ENCODE measurements around the gene MIS12. TPM values are rescaled to one million over a fixed set of nuclear protein-coding genes. Genes with fewer than 3 reads are reported as not detected.

MIS12 gene
- total and polyA plus RNA-seq, 2 of the 13 experiments (the other 11 are each of a cell fraction or from before 2014, with no cell fraction given), result 13.4 to 28.0 TPM

DNA sequence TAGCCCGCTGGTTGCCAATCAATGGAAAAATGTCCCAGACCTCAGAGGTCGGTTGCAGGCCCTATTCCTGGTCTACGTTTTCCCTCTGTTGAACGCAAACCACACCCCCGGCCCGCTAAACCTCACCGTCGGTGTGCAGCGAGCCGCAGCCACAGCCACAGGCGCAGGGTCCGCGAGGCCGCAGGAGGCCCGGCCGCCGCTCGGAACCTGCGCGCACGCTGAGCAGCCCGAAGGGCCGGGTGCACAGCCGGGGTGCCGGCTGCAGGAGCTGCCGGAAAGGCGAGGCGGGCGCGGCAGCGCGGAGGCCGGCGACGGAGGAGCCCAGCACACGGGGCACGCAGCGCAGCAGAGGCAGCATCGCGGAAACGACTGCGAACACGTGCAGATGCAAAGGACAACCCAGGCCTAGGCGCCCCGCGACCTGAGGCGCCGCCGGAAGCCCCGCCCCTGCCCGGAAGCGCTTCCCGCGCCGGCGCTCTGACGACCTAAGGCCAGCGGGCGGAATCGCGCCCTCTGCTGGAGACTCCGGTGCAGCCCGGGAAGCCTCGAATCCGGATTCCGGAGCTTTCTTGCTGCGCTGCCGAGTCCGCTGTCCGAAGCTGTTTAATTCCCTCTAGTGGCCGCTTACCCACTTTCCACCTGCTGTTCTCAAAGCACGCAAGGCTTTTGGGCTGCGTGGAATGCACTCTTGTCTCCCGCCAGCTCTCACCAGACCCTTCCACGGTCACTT lies 47.5 kb upstream of the MIS12 start, which contains the start of gene C1QBP (continued):
- TF ChIP-seq, protein P1, sequence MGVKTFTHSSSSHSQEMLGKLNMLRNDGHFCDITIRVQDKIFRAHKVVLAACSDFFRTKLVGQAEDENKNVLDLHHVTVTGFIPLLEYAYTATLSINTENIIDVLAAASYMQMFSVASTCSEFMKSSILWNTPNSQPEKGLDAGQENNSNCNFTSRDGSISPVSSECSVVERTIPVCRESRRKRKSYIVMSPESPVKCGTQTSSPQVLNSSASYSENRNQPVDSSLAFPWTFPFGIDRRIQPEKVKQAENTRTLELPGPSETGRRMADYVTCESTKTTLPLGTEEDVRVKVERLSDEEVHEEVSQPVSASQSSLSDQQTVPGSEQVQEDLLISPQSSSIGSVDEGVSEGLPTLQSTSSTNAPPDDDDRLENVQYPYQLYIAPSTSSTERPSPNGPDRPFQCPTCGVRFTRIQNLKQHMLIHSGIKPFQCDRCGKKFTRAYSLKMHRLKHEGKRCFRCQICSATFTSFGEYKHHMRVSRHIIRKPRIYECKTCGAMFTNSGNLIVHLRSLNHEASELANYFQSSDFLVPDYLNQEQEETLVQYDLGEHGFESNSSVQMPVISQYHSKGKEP (CRISPR knock-in tag; IDR thresholded peaks at IDR 0.05), result no peak
- TF ChIP-seq ZNF138 (CRISPR knock-in tag; IDR thresholded peaks at IDR 0.05; ENCODE audit: low read depth) (peak; percentile 74; the same call in 1 of the 2 replicates), MAFF (IDR thresholded peaks at IDR 0.05; ENCODE audit: low read depth, low read length) (no peak), DPF2 (CRISPR knock-in tag; IDR thresholded peaks at IDR 0.05; ENCODE audit: borderline replicate concordance, low read depth) (no peak), ZNF44 (CRISPR knock-in tag; IDR thresholded peaks at IDR 0.05) (no peak), ZNF292 (CRISPR knock-in tag; IDR thresholded peaks at IDR 0.05; ENCODE audit: borderline replicate concordance, low read depth) (no peak), FOXP1 (IDR thresholded peaks at IDR 0.05) (no peak), FOXP1 (CRISPR knock-in tag; IDR thresholded peaks at IDR 0.05) (no peak), ZNF775 (CRISPR knock-in tag; IDR thresholded peaks at IDR 0.05; ENCODE audit: borderline replicate concordance) (no peak), ZNF10 (CRISPR knock-in tag; IDR thresholded peaks at IDR 0.05; ENCODE audit: borderline replicate concordance, low read depth) (no peak)
- TF ChIP-seq, protein P2, sequence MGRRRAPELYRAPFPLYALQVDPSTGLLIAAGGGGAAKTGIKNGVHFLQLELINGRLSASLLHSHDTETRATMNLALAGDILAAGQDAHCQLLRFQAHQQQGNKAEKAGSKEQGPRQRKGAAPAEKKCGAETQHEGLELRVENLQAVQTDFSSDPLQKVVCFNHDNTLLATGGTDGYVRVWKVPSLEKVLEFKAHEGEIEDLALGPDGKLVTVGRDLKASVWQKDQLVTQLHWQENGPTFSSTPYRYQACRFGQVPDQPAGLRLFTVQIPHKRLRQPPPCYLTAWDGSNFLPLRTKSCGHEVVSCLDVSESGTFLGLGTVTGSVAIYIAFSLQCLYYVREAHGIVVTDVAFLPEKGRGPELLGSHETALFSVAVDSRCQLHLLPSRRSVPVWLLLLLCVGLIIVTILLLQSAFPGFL (CRISPR knock-in tag; IDR thresholded peaks at IDR 0.05), result peak; percentile 88
- TF ChIP-seq, protein P3, sequence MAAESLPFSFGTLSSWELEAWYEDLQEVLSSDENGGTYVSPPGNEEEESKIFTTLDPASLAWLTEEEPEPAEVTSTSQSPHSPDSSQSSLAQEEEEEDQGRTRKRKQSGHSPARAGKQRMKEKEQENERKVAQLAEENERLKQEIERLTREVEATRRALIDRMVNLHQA (CRISPR knock-in tag; IDR thresholded peaks at IDR 0.05), result no peak
- TF ChIP-seq, protein P4, sequence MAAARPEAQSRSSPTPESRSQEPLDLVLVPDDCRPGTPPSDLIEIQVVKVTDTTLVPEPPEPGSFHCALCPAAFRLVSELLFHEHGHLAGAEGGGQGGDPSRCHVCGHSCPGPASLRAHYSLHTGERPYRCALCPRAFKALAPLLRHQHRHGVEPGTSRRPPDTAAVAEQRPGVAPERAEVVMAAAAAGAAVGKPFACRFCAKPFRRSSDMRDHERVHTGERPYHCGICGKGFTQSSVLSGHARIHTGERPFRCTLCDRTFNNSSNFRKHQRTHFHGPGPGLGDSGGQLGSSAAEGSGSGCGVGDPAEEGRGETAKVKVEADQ (CRISPR knock-in tag; IDR thresholded peaks at IDR 0.05; ENCODE audit: borderline replicate concordance), result peak; percentile 67; the same call in 1 of the 2 replicates
- TF ChIP-seq, protein P5, sequence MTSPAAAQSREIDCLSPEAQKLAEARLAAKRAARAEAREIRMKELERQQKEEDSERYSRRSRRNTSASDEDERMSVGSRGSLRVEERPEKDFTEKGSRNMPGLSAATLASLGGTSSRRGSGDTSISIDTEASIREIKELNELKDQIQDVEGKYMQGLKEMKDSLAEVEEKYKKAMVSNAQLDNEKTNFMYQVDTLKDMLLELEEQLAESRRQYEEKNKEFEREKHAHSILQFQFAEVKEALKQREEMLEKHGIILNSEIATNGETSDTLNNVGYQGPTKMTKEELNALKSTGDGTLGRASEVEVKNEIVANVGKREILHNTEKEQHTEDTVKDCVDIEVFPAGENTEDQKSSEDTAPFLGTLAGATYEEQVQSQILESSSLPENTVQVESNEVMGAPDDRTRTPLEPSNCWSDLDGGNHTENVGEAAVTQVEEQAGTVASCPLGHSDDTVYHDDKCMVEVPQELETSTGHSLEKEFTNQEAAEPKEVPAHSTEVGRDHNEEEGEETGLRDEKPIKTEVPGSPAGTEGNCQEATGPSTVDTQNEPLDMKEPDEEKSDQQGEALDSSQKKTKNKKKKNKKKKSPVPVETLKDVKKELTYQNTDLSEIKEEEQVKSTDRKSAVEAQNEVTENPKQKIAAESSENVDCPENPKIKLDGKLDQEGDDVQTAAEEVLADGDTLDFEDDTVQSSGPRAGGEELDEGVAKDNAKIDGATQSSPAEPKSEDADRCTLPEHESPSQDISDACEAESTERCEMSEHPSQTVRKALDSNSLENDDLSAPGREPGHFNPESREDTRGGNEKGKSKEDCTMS (CRISPR knock-in tag; conservative IDR thresholded peaks at IDR 0.05), result no peak
- TF ChIP-seq, protein P6, sequence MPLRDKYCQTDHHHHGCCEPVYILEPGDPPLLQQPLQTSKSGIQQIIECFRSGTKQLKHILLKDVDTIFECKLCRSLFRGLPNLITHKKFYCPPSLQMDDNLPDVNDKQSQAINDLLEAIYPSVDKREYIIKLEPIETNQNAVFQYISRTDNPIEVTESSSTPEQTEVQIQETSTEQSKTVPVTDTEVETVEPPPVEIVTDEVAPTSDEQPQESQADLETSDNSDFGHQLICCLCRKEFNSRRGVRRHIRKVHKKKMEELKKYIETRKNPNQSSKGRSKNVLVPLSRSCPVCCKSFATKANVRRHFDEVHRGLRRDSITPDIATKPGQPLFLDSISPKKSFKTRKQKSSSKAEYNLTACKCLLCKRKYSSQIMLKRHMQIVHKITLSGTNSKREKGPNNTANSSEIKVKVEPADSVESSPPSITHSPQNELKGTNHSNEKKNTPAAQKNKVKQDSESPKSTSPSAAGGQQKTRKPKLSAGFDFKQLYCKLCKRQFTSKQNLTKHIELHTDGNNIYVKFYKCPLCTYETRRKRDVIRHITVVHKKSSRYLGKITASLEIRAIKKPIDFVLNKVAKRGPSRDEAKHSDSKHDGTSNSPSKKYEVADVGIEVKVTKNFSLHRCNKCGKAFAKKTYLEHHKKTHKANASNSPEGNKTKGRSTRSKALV (CRISPR knock-in tag; IDR thresholded peaks at IDR 0.05), result peak; percentile 59; the same call in 1 of the 2 replicates
- TF ChIP-seq, protein P7, sequence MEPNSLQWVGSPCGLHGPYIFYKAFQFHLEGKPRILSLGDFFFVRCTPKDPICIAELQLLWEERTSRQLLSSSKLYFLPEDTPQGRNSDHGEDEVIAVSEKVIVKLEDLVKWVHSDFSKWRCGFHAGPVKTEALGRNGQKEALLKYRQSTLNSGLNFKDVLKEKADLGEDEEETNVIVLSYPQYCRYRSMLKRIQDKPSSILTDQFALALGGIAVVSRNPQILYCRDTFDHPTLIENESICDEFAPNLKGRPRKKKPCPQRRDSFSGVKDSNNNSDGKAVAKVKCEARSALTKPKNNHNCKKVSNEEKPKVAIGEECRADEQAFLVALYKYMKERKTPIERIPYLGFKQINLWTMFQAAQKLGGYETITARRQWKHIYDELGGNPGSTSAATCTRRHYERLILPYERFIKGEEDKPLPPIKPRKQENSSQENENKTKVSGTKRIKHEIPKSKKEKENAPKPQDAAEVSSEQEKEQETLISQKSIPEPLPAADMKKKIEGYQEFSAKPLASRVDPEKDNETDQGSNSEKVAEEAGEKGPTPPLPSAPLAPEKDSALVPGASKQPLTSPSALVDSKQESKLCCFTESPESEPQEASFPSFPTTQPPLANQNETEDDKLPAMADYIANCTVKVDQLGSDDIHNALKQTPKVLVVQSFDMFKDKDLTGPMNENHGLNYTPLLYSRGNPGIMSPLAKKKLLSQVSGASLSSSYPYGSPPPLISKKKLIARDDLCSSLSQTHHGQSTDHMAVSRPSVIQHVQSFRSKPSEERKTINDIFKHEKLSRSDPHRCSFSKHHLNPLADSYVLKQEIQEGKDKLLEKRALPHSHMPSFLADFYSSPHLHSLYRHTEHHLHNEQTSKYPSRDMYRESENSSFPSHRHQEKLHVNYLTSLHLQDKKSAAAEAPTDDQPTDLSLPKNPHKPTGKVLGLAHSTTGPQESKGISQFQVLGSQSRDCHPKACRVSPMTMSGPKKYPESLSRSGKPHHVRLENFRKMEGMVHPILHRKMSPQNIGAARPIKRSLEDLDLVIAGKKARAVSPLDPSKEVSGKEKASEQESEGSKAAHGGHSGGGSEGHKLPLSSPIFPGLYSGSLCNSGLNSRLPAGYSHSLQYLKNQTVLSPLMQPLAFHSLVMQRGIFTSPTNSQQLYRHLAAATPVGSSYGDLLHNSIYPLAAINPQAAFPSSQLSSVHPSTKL (CRISPR knock-in tag; IDR thresholded peaks at IDR 0.05), result peak; percentile 66; the same call in 1 of the 2 replicates

Data from HepG2 (cell line).